ENCODE results near the gene MBNL2. TPM values are rescaled to one million over a fixed set of nuclear protein-coding genes. Genes with fewer than 3 reads are reported as not detected.
A peak's percentile ranks its signal among the peaks of the same experiment; 100 is the strongest.

The MBNL2 gene
- total and polyA plus RNA-seq, 10 of the 15 experiments (the other 5 are each of a cell fraction or from before 2014, with no cell fraction given), result 1.6 to 9.7 (median 6.7) TPM

GRCh38 chr13:97434397-97435201, 212.5 kb downstream of the MBNL2 start:
- ATAC-seq (no peak), FAIRE-seq (no peak), DNase-seq (ENCODE audit: low read depth, low spot score) (no peak)
- H3K27me3 ChIP-seq (replicated peaks in 1 of 2; ENCODE audit: control insufficient read depth in 2 of 2, insufficient read depth in 2 of 2, low read length in 1 of 2), result no peaks in the 10 kb centered on the region
- no peaks in the 10 kb centered on the region for H3K9me3 ChIP-seq (replicated peaks; ENCODE audit: control insufficient read depth, insufficient read depth, low read length)
- H3K79me2 ChIP-seq (ENCODE audit: control insufficient read depth, insufficient read depth, low read length), result peaks cover 48% of the 10 kb centered on the region
- H3K4me1 ChIP-seq (ENCODE audit: control insufficient read depth, insufficient read depth, low read length), result peaks cover 6% of the 10 kb centered on the region
- BruUV-seq (replicated peaks), result no TSS peak
- peak overlapping the region; percentile 70 for H3K4me2 ChIP-seq (ENCODE audit: control insufficient read depth, insufficient read depth)
- 0 out of 4 replicates have a peak, but pooled peaks cover 0 to 4% of the 10 kb centered on the region in 2 experiments for H3K36me3 ChIP-seq (ENCODE audit: control insufficient read depth in 2 of 2, insufficient read depth in 2 of 2, low read length in 1 of 2)
- H3K9ac ChIP-seq (ENCODE audit: control insufficient read depth, insufficient read depth, low read length), result peak overlapping the region; percentile 76
- H2AFZ ChIP-seq (ENCODE audit: control insufficient read depth, low read depth, low read length), result peak overlapping the region; percentile 84
- intact Hi-C loops (cut with micrococcal nuclease; ENCODE audit: unreplicated experiment) (loop anchor here (2.0 to 10.0 kb wide), 5 partner anchors 14 to 1757 kb away; partner anchors contain the start of gene DNAJC3), in situ Hi-C loops (cut with MboI) (loop anchor here (25.0 kb wide), 2 partner anchors 1128 to 1747 kb away; partner anchors contain the start of gene DNAJC3)
- H4K20me1 ChIP-seq (ENCODE audit: control insufficient read depth, insufficient read depth), result no peaks in the 10 kb centered on the region
- under 1% methylated on average over 38 of the region's 60 CpGs for WGBS (ENCODE audit: insufficient coverage, insufficient replicate concordance, low lambda C conversion rate, missing lambda C conversion rate)
- SMC1A ChIA-PET (ENCODE audit: uncharacterized antibody, unreplicated experiment), result interaction anchor here (0.5 to 12.0 kb wide), 9 partner anchors 12 to 211 kb away, joined by 3 to 165 read pairs (median 4); partner anchors contain the start of gene MBNL2
- peak overlapping the region; percentile 93 for H3K4me3 ChIP-seq
- CTCF ChIA-PET, result interaction anchor here (0.6 to 3.9 kb wide), 6 partner anchors 15 to 1141 kb away, joined by 3 to 25 read pairs (median 3); no protein-coding TSS in a partner anchor
- H3K27ac ChIP-seq (ENCODE audit: control insufficient read depth, insufficient read depth), result peak overlapping the region; percentile 64
- RAD21 ChIA-PET (ENCODE audit: unreplicated experiment), result interaction anchor here (0.7 to 10.4 kb wide), 11 partner anchors 10 to 368 kb away, joined by 3 to 179 read pairs (median 4); partner anchors contain the start of gene MBNL2
- POLR2A ChIA-PET, result interaction anchor here (0.6 to 9.1 kb wide), 8 partner anchors 15 to 981 kb away, joined by 3 to 108 read pairs (median 6); partner anchors contain the start of gene MBNL2
- TF ChIP-seq IKZF2 (IDR thresholded peaks at IDR 0.05) (no peak), PAX5 (IDR thresholded peaks at IDR 0.05; ENCODE audit: borderline replicate concordance, low read depth, low read length) (no peak), TBL1XR1 (IDR thresholded peaks at IDR 0.05; ENCODE audit: low read depth, low read length) (no peak), RUNX3 (IDR thresholded peaks at IDR 0.05; ENCODE audit: low read length) (no peak; the same call in 1 of the 2 replicates), BACH1 (IDR thresholded peaks at IDR 0.05; ENCODE audit: borderline replicate concordance) (no peak), FOXM1 (IDR thresholded peaks at IDR 0.05; ENCODE audit: low read depth, low read length) (no peak), IKZF1 (conservative IDR thresholded peaks at IDR 0.05) (no peak), HDGF (IDR thresholded peaks at IDR 0.05) (no peak), RELB (IDR thresholded peaks at IDR 0.05; ENCODE audit: low read depth) (peak; percentile 60; the same call in 1 of the 2 replicates), FOS (IDR thresholded peaks at IDR 0.05; ENCODE audit: borderline replicate concordance, extremely low read depth, insufficient read length) (no peak), ZBED1 (IDR thresholded peaks at IDR 0.05; ENCODE audit: borderline replicate concordance) (no peak), CEBPZ (IDR thresholded peaks at IDR 0.05; ENCODE audit: low read depth, low read length) (no peak), RELA (IDR thresholded peaks at IDR 0.05; ENCODE audit: borderline replicate concordance, partially characterized antibody) (peak; percentile 22), FOXK2 (IDR thresholded peaks at IDR 0.05) (no peak), TCF12 (IDR thresholded peaks at IDR 0.05; ENCODE audit: low read depth, low read length) (no peak), ZNF622 (IDR thresholded peaks at IDR 0.05) (no peak), CHD4 (IDR thresholded peaks at IDR 0.05) (no peak), SIN3A (IDR thresholded peaks at IDR 0.05; ENCODE audit: low read depth, low read length) (0 out of 2 replicates have a peak, but pooled peaks have one; percentile 34), RAD21 (IDR thresholded peaks at IDR 0.05; ENCODE audit: insufficient read depth, low read depth, low read length) (no peak)

Data from GM12878 (cell line).